Naive thymus-derived CD4-positive, alpha-beta T cell (primary cell): ENCODE data around the gene PIM3. TPM values are rescaled to one million over a fixed set of nuclear protein-coding genes. Genes with fewer than 3 reads are reported as not detected.

Experiments
- ATAC-seq: fragments of 150-1000 bp; cut with Tn5 transposase; 2 replicates; pipeline ENCODE4 v1.10.0; 2021; ENCODE audit warnings: mild to moderate bottlenecking, moderate library complexity
- CTCF ChIA-PET: fragments of 350-600 bp; sonication (Branson Sonifier 250); formaldehyde crosslinking; loops from one replicate; lab custom pipeline; 2021; ENCODE audit warnings: antibody characterized with exemption; lab: Charles Lee
- POLR2A ChIA-PET: fragments of 350-600 bp; sonication (Branson Sonifier 250); formaldehyde crosslinking; loops from one replicate; lab custom pipeline; 2021; ENCODE audit warnings: antibody characterized with exemption, inconsistent platforms; lab: Charles Lee
- DNase-seq, 9 donors: peaks; one replicate each; pipeline versions ENCODE4 v3.0.0 to v3.0.0-alpha.2; 2020 to 2022; ENCODE audit warnings: mixed read lengths in 1 of 9
- H3K27ac ChIP-seq: one replicate; pipeline ENCODE4 v1.7.0; 2013; ENCODE audit warnings: mild to moderate bottlenecking, low read depth, low read length, moderate library complexity
- H3K27me3 ChIP-seq, 2 donors: one replicate each; pipeline ENCODE4 v1.7.0; 2013; ENCODE audit warnings: low read length in 2 of 2, mild to moderate bottlenecking in 2 of 2, moderate library complexity in 2 of 2; ENCODE audit not compliant: control insufficient read depth in 2 of 2, insufficient read depth in 2 of 2
- H3K36me3 ChIP-seq, 3 experiments: 1 replicate in 2 of 3; 2 replicates in 1 of 3; pipeline ENCODE4 v1.7.0; 2013; ENCODE audit warnings: low read length in 3 of 3, mild to moderate bottlenecking in 3 of 3, moderate library complexity in 1 of 3; ENCODE audit not compliant: insufficient read depth in 3 of 3, control insufficient read depth in 2 of 3
- H3K4me1 ChIP-seq, 2 donors: one replicate each; pipeline ENCODE4 v1.7.0; 2013; ENCODE audit warnings: low read length in 2 of 2, mild to moderate bottlenecking in 2 of 2, moderate library complexity in 1 of 2; ENCODE audit not compliant: control insufficient read depth in 2 of 2, insufficient read depth in 2 of 2
- H3K4me3 ChIP-seq: 2 replicates; pipeline ENCODE4 v1.7.0; 2013; ENCODE audit warnings: mild to moderate bottlenecking, low read length
- H3K9me3 ChIP-seq, 3 experiments: 1 replicate in 2 of 3; 2 replicates in 1 of 3; pipeline ENCODE4 v1.7.0; 2013; ENCODE audit warnings: low read length in 3 of 3; ENCODE audit not compliant: control insufficient read depth in 2 of 3
- H3K27ac Mint-ChIP-seq, 9 donors: one replicate each; pipeline ENCODE4 v1.8.0; 2020 to 2022; ENCODE audit warnings: mixed read lengths in 9 of 9, mild to moderate bottlenecking in 8 of 9, moderate library complexity in 5 of 9, inconsistent platforms in 2 of 9
- H3K27me3 Mint-ChIP-seq, 5 donors: one replicate each; pipeline ENCODE4 v1.8.0; 2021 to 2022; ENCODE audit warnings: mixed read lengths in 5 of 5, mild to moderate bottlenecking in 1 of 5
- H3K36me3 Mint-ChIP-seq, 5 donors: one replicate each; pipeline ENCODE4 v1.8.0; 2020 to 2022; ENCODE audit warnings: mixed read lengths in 5 of 5, mild to moderate bottlenecking in 3 of 5, inconsistent platforms in 1 of 5
- H3K4me1 Mint-ChIP-seq, 7 donors: one replicate each; pipeline ENCODE4 v1.8.0; 2020 to 2022; ENCODE audit warnings: mixed read lengths in 7 of 7, mild to moderate bottlenecking in 3 of 7, inconsistent platforms in 1 of 7
- H3K4me3 Mint-ChIP-seq, 10 donors: one replicate each; pipeline ENCODE4 v1.8.0; 2020 to 2022; ENCODE audit warnings: mild to moderate bottlenecking in 10 of 10, mixed read lengths in 10 of 10, moderate library complexity in 6 of 10, inconsistent platforms in 2 of 10
- H3K9me3 Mint-ChIP-seq, 11 donors: one replicate each; pipeline ENCODE4 v1.8.0; 2020 to 2022; ENCODE audit warnings: mixed read lengths in 11 of 11, mild to moderate bottlenecking in 4 of 11, inconsistent platforms in 1 of 11, moderate library complexity in 1 of 11
- intact Hi-C, 2 donors: fragments of 100-400 bp; cut with micrococcal nuclease; formaldehyde crosslinking; loops; one replicate each; pipeline ENCODE4 v1.15.1; 2023
- polyA plus RNA-seq, 2 donors: library from polyadenylated mRNA; unstranded; fragments of 300-500 nt; fragmentation: Illumina TruSeq; gene quantifications; one replicate each; pipeline ENCODE4 v1.2.3, GENCODE V29; 2021
- total RNA-seq, 6 experiments: library from RNA in 5 of 6; stranded (reverse) in 5 of 6; gene quantifications; 1 replicate in 5 of 6; 2 replicates in 1 of 6; pipeline ENCODE4 v1.2.3 and lab custom pipeline; 2021 to 2026

PIM3 gene
- total and polyA plus RNA-seq, 7 experiments from 2014 or later = 21.3 to 164 (median 54.6) TPM

DNA sequence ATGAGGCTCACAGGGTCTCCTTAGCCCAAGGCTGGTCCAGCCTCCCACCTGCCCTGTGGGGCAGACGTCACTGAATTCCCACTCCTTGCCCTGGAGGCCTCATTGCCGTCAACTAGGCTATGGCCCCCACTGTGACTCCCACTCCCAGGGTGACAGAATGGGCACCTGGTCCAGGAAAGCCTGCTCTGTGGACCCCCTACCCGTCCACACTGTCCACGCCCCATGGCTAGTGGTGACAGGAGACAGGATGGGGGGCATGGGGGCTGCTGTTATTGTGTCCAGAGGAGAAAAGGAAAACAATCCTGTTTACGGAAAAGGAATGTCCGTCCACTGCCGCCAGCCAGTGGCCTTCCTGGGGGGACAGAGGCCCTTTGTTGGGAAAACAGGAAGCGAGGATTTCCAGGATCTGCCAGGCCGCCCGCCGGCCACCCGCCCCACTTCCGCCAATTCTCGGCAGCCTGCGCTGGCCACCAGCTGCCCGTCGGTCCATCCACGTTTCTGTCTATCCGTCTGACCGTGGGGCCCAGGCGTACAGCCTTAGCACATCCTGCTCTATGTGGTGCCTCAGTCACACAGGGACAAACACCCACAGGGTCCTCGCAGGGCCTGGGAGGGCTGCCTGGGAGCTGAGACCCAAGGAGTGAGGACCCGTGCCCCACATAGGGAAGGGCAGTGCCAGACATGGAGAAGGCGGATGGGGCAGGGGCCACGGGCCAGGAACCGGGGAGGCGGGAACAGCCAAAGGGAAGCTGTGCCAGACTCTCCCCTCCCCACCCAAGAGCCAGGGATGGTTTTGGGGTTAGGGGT, 22.6 kb upstream of the PIM3 start:
- no peak for ATAC-seq
- Mint-ChIP-seq H3K4me1 (peaks cover 6 to 22% (median 15%) of the 10 kb centered on the region in 7 donors), H3K27ac (peak overlapping the region in 8 of 9 donors; percentile 16 to 88 (median 79)), H3K4me3 (peak overlapping the region in 3 of 10 donors; percentile 36 to 75 (median 48)), H3K36me3 (peaks cover 0 to 5% (median 0%) of the 10 kb centered on the region in 5 donors), H3K9me3 (peaks cover 0 to 9% (median 0%) of the 10 kb centered on the region in 11 donors), H3K27me3 (no peaks in the 10 kb centered on the region)
- no peaks in the 10 kb centered on the region for H3K9me3 ChIP-seq
- CTCF ChIA-PET = interaction anchor here (1.0 kb wide), 1 partner anchor 10 kb away, joined by 3 read pairs; no protein-coding TSS in a partner anchor
- POLR2A ChIA-PET = interaction anchor here (1.1 to 3.7 kb wide), 4 partner anchors 15 to 55 kb away, joined by 3 to 48 read pairs (median 4); partner anchors contain the start of gene PIM3
- H3K27ac ChIP-seq = peak overlapping the region; percentile 99
- H3K36me3 ChIP-seq = no peaks in the 10 kb centered on the region
- no peak overlapping the region for H3K4me3 ChIP-seq
- no peak for DNase-seq
- H3K27me3 ChIP-seq = no peaks in the 10 kb centered on the region
- intact Hi-C loops = loop anchor here in 1 of 2 donors (2.0 kb wide), 2 partner anchors 19 to 33 kb away; partner anchors contain the start of genes ALG12 and CRELD2
- H3K4me1 ChIP-seq = peaks cover 10 to 12% of the 10 kb centered on the region in 2 donors

DNA sequence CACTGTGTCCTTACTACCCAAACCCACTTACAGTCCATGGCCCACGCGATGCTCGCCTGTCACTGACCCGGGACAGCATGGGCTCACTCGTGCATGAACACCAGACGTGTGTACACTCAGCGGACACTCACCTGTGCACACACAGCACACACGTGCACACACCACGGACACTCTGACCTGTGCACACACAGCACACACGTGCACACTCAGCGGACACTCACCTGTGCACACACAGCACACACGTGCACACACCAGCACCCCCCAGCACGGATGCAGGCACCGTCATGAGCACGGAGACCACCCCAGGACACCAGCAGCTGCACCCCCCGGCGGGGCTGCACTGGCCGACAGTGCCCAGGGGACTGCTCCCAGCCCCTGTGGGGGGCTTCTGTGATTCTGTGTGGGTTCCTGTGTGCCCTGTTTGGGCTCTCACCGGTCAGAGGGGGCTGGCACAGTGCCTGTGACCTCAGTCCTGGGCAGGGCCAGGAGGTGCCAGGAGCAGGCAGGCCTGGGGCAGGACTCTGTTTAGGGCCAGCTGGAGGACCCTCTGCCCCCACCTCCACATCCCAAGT, 21.9 kb upstream of the PIM3 start:
- intact Hi-C loops = no loop called here
- POLR2A ChIA-PET = interaction anchor here (1.1 to 3.7 kb wide), 3 partner anchors 18 to 29 kb away, joined by 3 to 48 read pairs (median 3); partner anchors contain the start of gene PIM3

GRCh38 chr22:49941507-49942316, 18.9 kb upstream of the PIM3 start:
- no peaks in the 10 kb centered on the region for H3K27me3 ChIP-seq
- no peaks in the 10 kb centered on the region for H3K9me3 ChIP-seq
- H3K27ac ChIP-seq = no peak overlapping the region
- intact Hi-C loops = no loop called here
- ChIA-PET CTCF (no interaction called here), POLR2A (interaction anchor here (0.6 kb wide), 1 partner anchor 101 kb away, joined by 3 read pairs; no protein-coding TSS in a partner anchor)
- Mint-ChIP-seq H3K27ac (peak overlapping the region in 4 of 9 donors; percentile 24 to 72 (median 52)), H3K9me3 (peaks cover 0 to 16% (median 0%) of the 10 kb centered on the region in 11 donors), H3K4me3 (no peak overlapping the region), H3K27me3 (no peaks in the 10 kb centered on the region), H3K36me3 (peaks cover 0 to 5% (median 0%) of the 10 kb centered on the region in 5 donors), H3K4me1 (peaks cover 8 to 23% (median 18%) of the 10 kb centered on the region in 7 donors)
- no peak for ATAC-seq
- peaks cover 11 to 21% of the 10 kb centered on the region in 2 donors for H3K4me1 ChIP-seq
- no peaks in the 10 kb centered on the region for H3K36me3 ChIP-seq
- H3K4me3 ChIP-seq = no peak overlapping the region
- DNase-seq = no peak

More for the DNA sequence above, 21.9 kb upstream of the PIM3 start:
- Mint-ChIP-seq H3K4me1 (peaks cover 0 to 16% (median 10%) of the 10 kb centered on the region in 7 donors), H3K27ac (peak overlapping the region in 7 of 9 donors; percentile 43 to 78 (median 62)), H3K36me3 (peaks cover 0 to 3% (median 0%) of the 10 kb centered on the region in 5 donors), H3K9me3 (peaks cover 0 to 9% (median 0%) of the 10 kb centered on the region in 11 donors), H3K4me3 (no peak overlapping the region), H3K27me3 (no peaks in the 10 kb centered on the region)
- no peaks in the 10 kb centered on the region for H3K36me3 ChIP-seq
- no peak for DNase-seq
- H3K4me1 ChIP-seq = peaks cover 10 to 12% of the 10 kb centered on the region in 2 donors
- no peak overlapping the region for H3K27ac ChIP-seq
- no peaks in the 10 kb centered on the region for H3K9me3 ChIP-seq
- H3K4me3 ChIP-seq = no peak overlapping the region
- CTCF ChIA-PET = no interaction called here
- no peak for ATAC-seq
- no peaks in the 10 kb centered on the region for H3K27me3 ChIP-seq

GRCh38 chr22:49942565-49943404, 17.8 kb upstream of the PIM3 start:
- Histone ChIP-seq H3K27ac (peak overlapping the region; percentile 13), H3K4me1 (peaks cover 9 to 18% of the 10 kb centered on the region in 2 donors), H3K36me3 (no peaks in the 10 kb centered on the region), H3K9me3 (no peaks in the 10 kb centered on the region), H3K27me3 (no peaks in the 10 kb centered on the region), H3K4me3 (no peak overlapping the region)
- peak overlapping the region in 2 of 9 donors; percentile 83 to 99 for H3K27ac Mint-ChIP-seq
- H3K4me1 Mint-ChIP-seq = peaks cover 8 to 23% (median 13%) of the 10 kb centered on the region in 7 donors
- H3K36me3 Mint-ChIP-seq = peaks cover 0 to 5% (median 0%) of the 10 kb centered on the region in 5 donors
- no peak for ATAC-seq
- no peaks in the 10 kb centered on the region for H3K27me3 Mint-ChIP-seq
- no peak for DNase-seq
- ChIA-PET POLR2A (interaction anchor here (0.6 to 1.0 kb wide), 3 partner anchors 29 to 104 kb away, joined by 3 to 5 read pairs (median 3); no protein-coding TSS in a partner anchor), CTCF (no interaction called here)
- no peak overlapping the region for H3K4me3 Mint-ChIP-seq
- peaks cover 0 to 16% (median 0%) of the 10 kb centered on the region in 11 donors for H3K9me3 Mint-ChIP-seq
- intact Hi-C loops = no loop called here

GRCh38 chr22:49943405-49943765, 17.2 kb upstream of the PIM3 start:
- Mint-ChIP-seq H3K4me1 (peaks cover 8 to 23% (median 13%) of the 10 kb centered on the region in 7 donors), H3K27ac (peak overlapping the region in 4 of 9 donors; percentile 42 to 99 (median 72)), H3K36me3 (peaks cover 0 to 5% (median 0%) of the 10 kb centered on the region in 5 donors), H3K9me3 (peaks cover 0 to 16% (median 0%) of the 10 kb centered on the region in 11 donors), H3K27me3 (no peaks in the 10 kb centered on the region), H3K4me3 (no peak overlapping the region)
- no peak for ATAC-seq
- H3K36me3 ChIP-seq = no peaks in the 10 kb centered on the region
- H3K27ac ChIP-seq = no peak overlapping the region
- intact Hi-C loops = no loop called here
- no peaks in the 10 kb centered on the region for H3K9me3 ChIP-seq
- DNase-seq = no peak
- H3K4me3 ChIP-seq = no peak overlapping the region
- no peaks in the 10 kb centered on the region for H3K27me3 ChIP-seq
- POLR2A ChIA-PET = interaction anchor here (1.0 kb wide), 2 partner anchors 28 to 105 kb away, joined by 3 to 5 read pairs; no protein-coding TSS in a partner anchor
- CTCF ChIA-PET = no interaction called here
- H3K4me1 ChIP-seq = peaks cover 9 to 18% of the 10 kb centered on the region in 2 donors
